Stimulated activated CD4-positive, alpha-beta T cell treated with anti-CD3 and anti-CD28 coated beads, Interleukin-15, amount 100 ng/mL, for 24 hours (primary cell): Measurements from ENCODE around the gene ZNF443.
A peak's percentile ranks its signal among the peaks of the same experiment; 100 is the strongest.
"Not testable (repeated sequence)": the region's sequence is repeated elsewhere in the genome, so short reads cannot be mapped to it uniquely, and the experiment has no call there.

Experiments
- DNase-seq: peaks from one replicate; pipeline ENCODE4 v3.0.0-alpha.2; 2020

Gene ZNF443

DNA sequence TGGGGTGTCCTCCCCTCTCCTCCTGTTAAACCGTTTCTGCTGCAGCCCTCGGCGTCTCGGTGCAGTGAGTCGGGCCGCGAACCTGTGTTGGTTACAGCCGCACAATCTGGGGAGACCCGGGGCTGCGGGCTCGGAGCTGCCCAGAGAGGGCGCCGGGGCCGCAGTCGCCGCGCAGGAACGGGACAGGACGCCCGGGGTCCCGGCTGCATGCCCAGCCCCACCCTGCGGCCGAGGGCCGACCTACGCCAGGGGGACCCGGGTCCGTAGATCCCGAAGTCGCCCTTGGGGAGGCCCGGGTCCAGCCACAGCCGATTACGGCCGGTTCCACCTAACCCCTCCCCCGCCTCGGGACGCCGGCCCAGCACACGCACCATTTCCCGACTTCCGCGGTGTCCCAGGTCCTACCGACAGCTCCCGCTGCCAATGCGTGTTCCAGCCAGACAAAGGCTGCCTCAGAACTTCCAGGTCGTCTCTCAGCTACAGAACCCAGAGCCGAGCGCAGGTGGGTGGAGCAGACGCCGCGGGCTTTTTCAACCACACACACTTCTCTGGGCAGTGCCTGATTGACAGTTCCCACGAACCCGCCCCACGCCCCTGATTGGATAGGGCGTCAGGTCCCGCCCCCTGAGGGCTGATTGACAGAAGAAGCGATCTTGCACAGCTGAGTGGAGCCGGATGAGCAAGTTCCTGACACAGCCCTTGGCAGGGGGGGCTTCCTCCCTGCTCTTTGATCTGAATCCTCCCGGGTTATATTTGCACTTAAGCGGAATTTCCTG is at the start of gene ZNF443:
Gene ZNF443, minus strand, starts transcription at position 481 of the 776 bp plus-strand sequence. Its CDS starts 107 bp downstream, at position 374.
- DNase-seq: peak; percentile 100

DNA sequence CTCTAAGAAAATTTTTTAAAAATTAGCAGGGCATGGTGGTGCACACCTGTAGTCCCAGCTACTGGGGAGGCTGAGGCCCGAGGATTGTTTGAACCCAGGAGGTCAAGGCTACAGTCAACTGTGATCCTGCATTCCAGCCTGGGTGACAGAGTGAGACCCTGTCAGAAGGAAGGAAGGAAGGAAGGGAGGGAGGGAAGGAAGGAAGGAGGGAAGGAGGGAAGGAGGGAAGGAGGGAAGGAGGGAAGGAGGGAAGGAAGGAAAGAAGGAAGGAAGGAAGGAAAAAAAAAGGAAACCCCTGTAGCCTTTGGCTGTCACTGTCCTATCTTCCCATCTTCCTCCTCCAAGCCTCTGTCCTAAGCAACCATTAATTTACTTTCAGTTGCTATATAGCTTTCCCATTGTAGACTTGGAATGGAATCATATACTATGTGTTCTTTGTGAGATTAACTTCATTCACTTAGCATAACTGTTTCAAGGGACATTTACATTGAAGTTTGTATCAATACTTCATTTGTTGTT is 45.5 kb upstream of the ZNF443 start:
- DNase-seq: not testable (repeated sequence)

DNA sequence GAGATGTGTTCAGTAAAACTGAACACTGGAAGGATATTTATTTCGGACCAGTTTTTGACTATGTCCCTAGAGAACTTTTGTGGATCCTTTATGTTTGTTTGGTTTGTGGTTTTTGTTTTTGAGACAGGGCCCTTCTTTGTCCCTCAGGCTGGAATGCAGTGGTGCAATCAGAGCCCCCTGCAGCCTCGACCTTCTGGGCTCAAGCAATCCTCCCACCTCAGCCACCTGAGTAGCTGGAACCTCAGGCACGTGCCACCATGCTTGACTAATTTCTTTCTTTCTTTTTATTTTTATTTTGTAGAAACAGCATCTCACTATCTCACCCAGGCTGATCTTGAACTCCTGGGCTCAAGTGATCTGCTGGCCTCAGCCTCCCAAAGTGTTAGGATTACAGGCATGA is 44.8 kb upstream of the ZNF443 start:
- no peak for DNase-seq

DNA sequence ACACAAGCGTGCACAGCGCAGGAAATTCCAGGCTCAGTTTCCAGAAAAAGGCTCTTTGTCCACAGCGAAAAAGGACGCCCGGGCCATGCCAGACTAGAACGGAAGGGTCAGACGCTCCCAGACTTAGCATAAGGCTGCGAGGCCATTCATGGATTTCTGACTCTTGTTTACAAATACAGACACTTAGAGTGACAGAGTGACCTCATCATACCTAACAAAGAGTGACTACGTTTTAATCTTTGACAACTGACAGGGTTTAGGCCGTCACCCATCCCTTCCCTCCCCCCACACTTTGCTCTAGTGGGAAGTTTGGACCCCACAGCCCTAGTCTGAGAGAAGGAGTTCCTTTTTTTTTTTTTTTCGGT is 44.2 kb upstream of the ZNF443 start:
- DNase-seq: no peak

- peak; percentile 92 for DNase-seq
These were observed 43.7 kb upstream of the ZNF443 start, which contains the start of gene ZNF709 for GRCh38 chr19:12484371-12485051. Gene ZNF709, minus strand, starts transcription at chr19:12484816. Its CDS starts 159 bp downstream, at chr19:12484657.

DNA sequence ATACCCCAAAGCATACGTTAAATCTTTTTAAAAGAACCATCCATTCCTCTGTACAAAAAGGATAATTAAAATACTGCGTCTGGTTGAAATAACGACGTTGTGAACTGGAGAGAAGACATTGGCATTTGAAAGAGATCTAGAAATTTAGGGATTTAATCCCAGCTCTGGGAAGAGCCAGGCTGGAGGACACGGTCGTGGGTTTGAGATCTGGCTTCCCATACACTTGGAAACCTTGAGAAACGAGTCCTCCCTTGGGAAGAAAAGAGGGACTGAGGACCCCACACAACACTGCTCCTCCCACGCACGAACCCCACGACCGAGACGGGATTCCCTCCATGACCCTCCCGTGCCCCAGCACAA is 43.2 kb upstream of the ZNF443 start:
- no peak for DNase-seq

DNA sequence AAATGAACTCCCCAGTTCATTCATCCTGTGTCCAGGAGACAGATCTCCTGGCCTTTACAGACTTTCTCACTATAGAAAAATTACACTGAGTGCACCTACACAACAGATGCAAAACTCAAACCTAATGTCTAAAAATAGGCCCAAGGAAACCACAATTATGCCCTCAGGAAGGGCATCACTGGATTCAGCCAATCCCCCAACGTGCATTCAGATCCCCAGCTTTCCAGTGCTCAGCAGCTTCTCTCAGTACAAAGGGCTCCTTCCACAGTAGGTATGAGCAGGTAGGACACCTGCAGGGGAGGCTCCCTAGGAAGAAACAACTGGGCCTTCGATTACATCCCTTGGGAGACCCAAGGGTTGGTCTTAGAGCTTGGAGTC is 41.7 kb upstream of the ZNF443 start:
- DNase-seq: no peak

- DNase-seq: no peak
These were observed 41.1 kb upstream of the ZNF443 start for GRCh38 chr19:12481781-12482508.

DNA sequence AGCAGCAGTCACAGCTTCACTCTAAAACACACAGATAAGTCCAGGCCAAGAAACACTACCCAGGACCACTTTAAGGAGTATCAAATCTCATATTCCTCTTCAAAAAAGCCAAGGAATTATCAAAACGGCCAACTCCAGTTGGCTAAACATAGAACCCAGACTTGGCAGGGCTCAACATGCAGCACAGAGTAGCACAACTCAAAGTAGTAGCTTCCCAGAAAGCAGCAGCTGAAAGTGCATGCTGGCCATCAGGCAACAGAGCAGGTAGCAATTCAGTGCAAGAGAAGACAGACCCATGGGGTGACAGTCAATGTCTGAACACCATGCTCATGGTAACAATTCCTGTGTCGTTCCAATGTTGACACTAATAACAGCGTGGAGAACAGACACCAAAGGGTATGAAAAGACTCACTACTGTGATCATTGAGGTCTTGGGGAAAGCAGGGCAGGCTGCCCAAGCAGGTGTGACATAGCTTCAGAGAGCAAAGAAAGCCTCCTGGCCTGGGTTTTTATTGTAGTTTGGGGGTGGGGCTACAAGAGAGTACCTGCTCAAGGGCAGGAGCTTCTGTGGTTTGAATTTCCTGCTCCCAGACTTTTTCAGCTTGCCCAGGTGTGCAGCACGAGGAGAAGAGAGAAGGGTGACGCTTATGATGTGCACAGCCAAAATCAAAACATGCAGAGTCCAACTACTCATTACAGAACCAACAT is 37.6 kb upstream of the ZNF443 start:
- DNase-seq: no peak

- DNase-seq: not testable (repeated sequence)
These were observed 26.8 kb upstream of the ZNF443 start for GRCh38 chr19:12467651-12468050.

GRCh38 chr19:12465211-12465610 is 24.4 kb upstream of the ZNF443 start:
- no peak for DNase-seq

- no peak for DNase-seq
These were observed 23.9 kb upstream of the ZNF443 start for GRCh38 chr19:12464769-12465168.

DNA sequence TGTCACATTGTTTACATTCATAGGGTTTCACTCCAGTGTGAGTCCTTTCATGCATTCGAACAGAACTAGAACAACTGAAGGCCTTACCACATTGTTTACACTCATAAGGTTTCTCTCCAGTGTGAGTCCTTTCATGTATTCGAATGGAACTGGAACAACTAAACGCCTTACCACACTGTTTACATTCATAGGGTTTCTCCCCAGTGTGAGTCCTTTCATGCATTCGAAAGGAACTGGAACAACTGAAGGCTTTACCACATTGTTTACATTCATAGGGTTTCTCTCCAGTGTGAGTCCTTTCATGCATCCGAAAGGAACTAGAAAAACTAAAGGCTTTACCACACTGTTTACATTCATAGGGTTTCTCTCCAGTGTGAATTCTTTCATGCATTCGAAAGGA is 23.3 kb upstream of the ZNF443 start:
- not testable (repeated sequence) for DNase-seq

DNA sequence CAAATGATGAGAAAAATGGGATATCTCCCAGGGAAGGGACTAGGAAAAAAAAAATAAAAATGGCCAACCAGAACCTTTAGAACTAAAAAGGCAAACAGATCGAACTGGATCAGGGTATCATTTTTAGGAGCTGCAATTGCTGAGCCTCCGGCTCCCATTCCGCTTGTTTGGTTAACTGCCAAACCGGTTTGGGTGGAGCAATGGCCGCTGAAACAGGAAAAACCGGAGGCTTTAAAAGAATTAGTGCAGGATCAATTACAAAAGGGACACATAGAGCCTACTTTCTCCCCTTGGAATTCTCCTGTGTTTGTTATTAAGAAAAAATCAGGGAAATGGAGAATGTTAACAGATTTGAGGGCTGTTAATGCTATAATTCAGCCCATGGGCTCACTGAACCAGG is 12.7 kb upstream of the ZNF443 start:
- no peak for DNase-seq

DNA sequence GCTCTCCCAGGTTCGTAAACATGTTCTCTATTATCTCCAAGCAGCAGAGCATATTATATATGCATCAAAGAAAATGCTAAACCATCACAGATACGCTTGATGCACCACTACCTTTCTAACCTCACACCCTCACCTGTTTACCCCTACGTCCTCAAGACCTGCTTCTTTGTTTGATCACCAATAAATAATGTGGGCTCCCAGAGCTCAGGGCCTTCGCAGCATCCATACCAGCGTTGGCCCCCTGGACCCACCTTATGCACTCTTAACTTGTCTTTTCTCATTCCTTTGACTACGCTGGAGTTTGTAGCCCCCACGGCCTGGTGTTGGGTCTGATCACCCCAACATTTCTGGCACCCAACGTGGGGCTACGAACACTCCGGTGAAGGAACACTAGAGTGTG is 10.0 kb upstream of the ZNF443 start:
- DNase-seq: no peak

- DNase-seq: no peak
These were observed 8.0 kb upstream of the ZNF443 start for GRCh38 chr19:12448808-12449207.

- peak; percentile 71 for DNase-seq
These were observed 908 bp downstream of the ZNF443 start for GRCh38 chr19:12439686-12440540.

- DNase-seq: not testable (repeated sequence)
These were observed 10.0 kb downstream of the ZNF443 start for GRCh38 chr19:12430726-12431299.

GRCh38 chr19:12425888-12426274 is 14.9 kb downstream of the ZNF443 start:
- DNase-seq: no peak

GRCh38 chr19:12425236-12425887 is 15.5 kb downstream of the ZNF443 start:
- DNase-seq: no peak

GRCh38 chr19:12417273-12417672 is 23.5 kb downstream of the ZNF443 start:
- DNase-seq: not testable (repeated sequence)
